ENCODE measurements around the gene IFNB1. TPM values are rescaled to one million over a fixed set of nuclear protein-coding genes. Genes with fewer than 3 reads are reported as not detected.

The IFNB1 gene
- not detected for total RNA-seq (2021; fragmentation: NEBNext Ultra II Directional; extraction: Animal tissue kit (Norgen Biotek cat#: 25700))
- long read RNA-seq: 0 reads

DNA sequence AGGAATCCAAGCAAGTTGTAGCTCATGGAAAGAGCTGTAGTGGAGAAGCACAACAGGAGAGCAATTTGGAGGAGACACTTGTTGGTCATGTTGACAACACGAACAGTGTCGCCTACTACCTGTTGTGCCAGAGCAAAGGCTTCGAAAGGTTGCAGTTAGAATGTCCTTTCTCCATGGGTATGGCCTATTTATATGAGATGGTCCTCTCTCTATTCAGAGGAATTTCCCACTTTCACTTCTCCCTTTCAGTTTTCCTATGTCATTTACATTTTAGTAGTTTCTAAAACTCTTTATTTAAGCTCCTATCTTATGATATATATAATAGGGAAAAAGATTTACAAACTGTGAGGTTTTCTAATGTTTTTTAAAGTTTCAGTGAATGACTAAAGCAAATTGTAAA lies at the start of gene IFNB1:
TSS of gene IFNB1 (minus strand) at position 162 of the 400 bp plus-strand sequence. CDS start at position 89, 73 bp downstream.
- Mint-ChIP-seq H3K27ac (no peak within 1 kb of the TSS), H3K4me3 (no peak within 1 kb of the TSS), H3K36me3 (ENCODE audit: low read depth) (no peaks in the 10 kb centered on the region), H3K4me1 (ENCODE audit: low read depth) (no peaks in the 10 kb centered on the region), H3K9me3 (no peaks in the 10 kb centered on the region), H3K27me3 (ENCODE audit: insufficient read depth) (no peaks in the 10 kb centered on the region)
- DNase-seq: no peak
- TF ChIP-seq, protein P1, sequence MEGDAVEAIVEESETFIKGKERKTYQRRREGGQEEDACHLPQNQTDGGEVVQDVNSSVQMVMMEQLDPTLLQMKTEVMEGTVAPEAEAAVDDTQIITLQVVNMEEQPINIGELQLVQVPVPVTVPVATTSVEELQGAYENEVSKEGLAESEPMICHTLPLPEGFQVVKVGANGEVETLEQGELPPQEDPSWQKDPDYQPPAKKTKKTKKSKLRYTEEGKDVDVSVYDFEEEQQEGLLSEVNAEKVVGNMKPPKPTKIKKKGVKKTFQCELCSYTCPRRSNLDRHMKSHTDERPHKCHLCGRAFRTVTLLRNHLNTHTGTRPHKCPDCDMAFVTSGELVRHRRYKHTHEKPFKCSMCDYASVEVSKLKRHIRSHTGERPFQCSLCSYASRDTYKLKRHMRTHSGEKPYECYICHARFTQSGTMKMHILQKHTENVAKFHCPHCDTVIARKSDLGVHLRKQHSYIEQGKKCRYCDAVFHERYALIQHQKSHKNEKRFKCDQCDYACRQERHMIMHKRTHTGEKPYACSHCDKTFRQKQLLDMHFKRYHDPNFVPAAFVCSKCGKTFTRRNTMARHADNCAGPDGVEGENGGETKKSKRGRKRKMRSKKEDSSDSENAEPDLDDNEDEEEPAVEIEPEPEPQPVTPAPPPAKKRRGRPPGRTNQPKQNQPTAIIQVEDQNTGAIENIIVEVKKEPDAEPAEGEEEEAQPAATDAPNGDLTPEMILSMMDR (IDR thresholded peaks at IDR 0.05): no peak

GRCh38 chr9:21121595-21122251 lies 44.0 kb upstream of the IFNB1 start:
- H3K4me1 Mint-ChIP-seq (ENCODE audit: low read depth): no peaks in the 10 kb centered on the region
- H3K27me3 Mint-ChIP-seq (ENCODE audit: insufficient read depth): peaks cover 34% of the 10 kb centered on the region
- H3K27ac Mint-ChIP-seq: no peak overlapping the region
- TF ChIP-seq, protein P1 (IDR thresholded peaks at IDR 0.05): no peak
- no peak overlapping the region for H3K4me3 Mint-ChIP-seq
- H3K36me3 Mint-ChIP-seq (ENCODE audit: low read depth): no peaks in the 10 kb centered on the region
- no peak for DNase-seq
- H3K9me3 Mint-ChIP-seq: no peaks in the 10 kb centered on the region

DNA sequence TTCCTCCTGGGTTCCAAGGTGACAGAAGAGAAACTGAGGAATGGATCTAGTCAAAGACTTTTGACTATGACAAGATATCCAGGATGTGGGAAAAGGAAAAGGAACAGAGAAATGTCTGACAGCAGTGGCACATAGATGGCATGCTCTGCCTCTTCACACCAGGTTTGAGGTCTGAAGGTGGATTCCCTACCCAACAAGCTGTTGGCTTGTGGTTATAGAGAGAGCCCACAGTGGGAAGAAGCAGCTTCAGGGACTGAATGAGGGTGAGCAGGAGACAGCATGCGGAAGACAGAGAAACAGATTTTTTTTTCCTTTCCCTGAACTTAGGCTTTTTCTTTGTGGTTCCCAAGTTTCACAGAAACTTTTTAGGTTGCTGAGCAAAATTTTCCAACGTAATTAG lies 43.3 kb upstream of the IFNB1 start:
- Mint-ChIP-seq H3K27ac (no peak overlapping the region), H3K36me3 (ENCODE audit: low read depth) (no peaks in the 10 kb centered on the region), H3K4me3 (no peak overlapping the region), H3K4me1 (ENCODE audit: low read depth) (no peaks in the 10 kb centered on the region), H3K27me3 (ENCODE audit: insufficient read depth) (peaks cover 37% of the 10 kb centered on the region), H3K9me3 (no peaks in the 10 kb centered on the region)
- no peak for DNase-seq
- TF ChIP-seq, protein P1 (IDR thresholded peaks at IDR 0.05): no peak

DNA sequence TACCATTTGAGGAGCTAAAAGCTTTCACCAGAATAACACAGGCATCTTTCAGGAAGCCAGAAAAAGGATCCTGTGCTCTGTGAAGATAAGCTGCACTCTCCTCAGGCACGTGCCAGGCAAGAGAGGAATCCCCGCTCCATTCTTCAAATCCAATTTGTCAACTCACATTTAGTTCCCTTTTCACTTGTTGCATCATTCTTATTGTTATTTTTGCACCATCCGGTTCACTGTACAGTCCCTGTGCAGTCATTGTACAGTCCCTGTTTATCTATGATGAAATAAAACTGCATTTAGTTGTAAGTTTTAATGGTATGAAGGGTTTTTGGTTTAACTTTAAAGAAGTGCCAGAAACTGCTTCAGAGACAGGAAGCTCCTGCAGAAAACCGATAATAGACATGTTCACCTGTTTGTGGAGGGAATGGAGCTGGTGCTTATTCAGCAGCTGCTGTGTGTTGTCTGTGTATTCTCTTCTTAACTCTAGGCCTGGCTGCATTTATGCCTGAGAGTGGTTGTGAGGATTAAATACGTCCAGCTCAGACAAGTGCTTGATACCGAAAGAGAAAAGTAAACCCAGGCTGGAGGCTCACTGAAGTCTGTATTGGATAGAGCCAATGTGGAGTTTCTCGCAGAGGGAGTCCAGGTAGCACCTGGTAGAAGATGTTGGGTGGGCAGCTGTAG lies 41.5 kb upstream of the IFNB1 start:
- H3K27me3 Mint-ChIP-seq (ENCODE audit: insufficient read depth): peaks cover 32% of the 10 kb centered on the region
- no peak overlapping the region for H3K4me3 Mint-ChIP-seq
- no peak for DNase-seq
- TF ChIP-seq, protein P1 (IDR thresholded peaks at IDR 0.05): no peak
- H3K4me1 Mint-ChIP-seq (ENCODE audit: low read depth): no peaks in the 10 kb centered on the region
- no peak overlapping the region for H3K27ac Mint-ChIP-seq
- no peaks in the 10 kb centered on the region for H3K36me3 Mint-ChIP-seq (ENCODE audit: low read depth)
- no peaks in the 10 kb centered on the region for H3K9me3 Mint-ChIP-seq

DNA sequence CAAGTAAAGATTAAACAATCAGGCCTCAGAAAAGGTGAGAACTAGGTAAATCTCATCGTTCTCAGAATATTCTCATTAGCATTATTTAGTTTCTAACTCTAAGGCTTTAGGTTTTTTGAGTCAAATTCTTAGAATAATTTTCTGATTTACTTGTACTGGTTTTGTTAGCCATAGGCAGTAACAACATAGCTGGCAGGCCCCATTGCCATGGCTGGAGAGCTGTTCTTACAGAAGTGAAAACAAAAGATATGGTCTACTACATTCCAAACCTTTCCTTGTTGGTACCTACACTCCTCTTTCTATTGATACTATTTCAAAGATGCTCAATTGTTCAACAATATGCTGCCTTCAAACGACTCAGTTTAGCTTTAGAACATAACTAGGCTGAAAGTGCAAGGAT lies 36.6 kb upstream of the IFNB1 start:
- Mint-ChIP-seq H3K4me3 (no peak overlapping the region), H3K9me3 (no peaks in the 10 kb centered on the region), H3K4me1 (ENCODE audit: low read depth) (no peaks in the 10 kb centered on the region), H3K27ac (no peak overlapping the region), H3K27me3 (ENCODE audit: insufficient read depth) (peaks cover 20% of the 10 kb centered on the region), H3K36me3 (ENCODE audit: low read depth) (no peaks in the 10 kb centered on the region)
- TF ChIP-seq, protein P1 (IDR thresholded peaks at IDR 0.05): no peak
- no peak for DNase-seq
